Activated T-cell treated with anti-CD3 and anti-CD28 coated beads, Interleukin-2, amount 50 U/mL, for 24 hours (primary cell): ENCODE results near the gene ADGRB3.
"Not testable (repeated sequence)": the region's sequence is repeated elsewhere in the genome, so short reads cannot be mapped to it uniquely, and the experiment has no call there.

Source experiments
- DNase-seq: peaks from one replicate; pipeline ENCODE4 v3.0.0-alpha.2; 2020
- H3K27ac Mint-ChIP-seq: 2 replicates; pipeline ENCODE4 v1.8.0; 2020; ENCODE audit warnings: mild to moderate bottlenecking, mixed read lengths
- H3K27me3 Mint-ChIP-seq: 2 replicates; pipeline ENCODE4 v1.8.0; 2020; ENCODE audit warnings: mixed read lengths
- H3K36me3 Mint-ChIP-seq: 2 replicates; pipeline ENCODE4 v1.8.0; 2020; ENCODE audit warnings: low read depth, mixed read lengths
- H3K4me1 Mint-ChIP-seq: 2 replicates; pipeline ENCODE4 v1.8.0; 2020; ENCODE audit warnings: low read depth, mixed read lengths
- H3K4me3 Mint-ChIP-seq: 2 replicates; pipeline ENCODE4 v1.8.0; 2020; ENCODE audit warnings: mild to moderate bottlenecking, moderate library complexity, mixed read lengths
- H3K9me3 Mint-ChIP-seq: 2 replicates; pipeline ENCODE4 v1.8.0; 2020; ENCODE audit warnings: mixed read lengths

ADGRB3 gene

GRCh38 chr6:68655028-68655427 lies 19.9 kb downstream of the ADGRB3 start:
- no peak overlapping the region for H3K4me3 Mint-ChIP-seq
- no peak overlapping the region for H3K27ac Mint-ChIP-seq
- no peaks in the 10 kb centered on the region for H3K36me3 Mint-ChIP-seq
- H3K9me3 Mint-ChIP-seq, result no peaks in the 10 kb centered on the region
- no peak for DNase-seq
- H3K4me1 Mint-ChIP-seq, result no peaks in the 10 kb centered on the region
- no peaks in the 10 kb centered on the region for H3K27me3 Mint-ChIP-seq

- Mint-ChIP-seq H3K27ac (no peak overlapping the region), H3K27me3 (no peaks in the 10 kb centered on the region), H3K36me3 (no peaks in the 10 kb centered on the region), H3K9me3 (no peaks in the 10 kb centered on the region), H3K4me3 (no peak overlapping the region), H3K4me1 (no peaks in the 10 kb centered on the region)
- DNase-seq, result no peak
Measured at GRCh38 chr6:68657374-68658139, 22.5 kb downstream of the ADGRB3 start.

- no peak overlapping the region for H3K27ac Mint-ChIP-seq
- no peak for DNase-seq
- H3K4me1 Mint-ChIP-seq, result no peaks in the 10 kb centered on the region
- no peaks in the 10 kb centered on the region for H3K27me3 Mint-ChIP-seq
- no peaks in the 10 kb centered on the region for H3K9me3 Mint-ChIP-seq
- no peak overlapping the region for H3K4me3 Mint-ChIP-seq
- H3K36me3 Mint-ChIP-seq, result no peaks in the 10 kb centered on the region
Measured at GRCh38 chr6:68658338-68658737, 23.3 kb downstream of the ADGRB3 start.

- H3K4me3 Mint-ChIP-seq, result no peak overlapping the region
- no peaks in the 10 kb centered on the region for H3K36me3 Mint-ChIP-seq
- no peak for DNase-seq
- H3K9me3 Mint-ChIP-seq, result peaks cover 2% of the 10 kb centered on the region
- H3K4me1 Mint-ChIP-seq, result no peaks in the 10 kb centered on the region
- H3K27ac Mint-ChIP-seq, result no peak overlapping the region
- no peaks in the 10 kb centered on the region for H3K27me3 Mint-ChIP-seq
Measured at GRCh38 chr6:68673255-68673654, 38.2 kb downstream of the ADGRB3 start.

- no peaks in the 10 kb centered on the region for H3K36me3 Mint-ChIP-seq
Measured at GRCh38 chr6:68675548-68675947, 40.5 kb downstream of the ADGRB3 start.

GRCh38 chr6:68676094-68676493 lies 41.0 kb downstream of the ADGRB3 start:
- not testable (repeated sequence) for H3K4me1 Mint-ChIP-seq, H3K27me3 Mint-ChIP-seq, H3K4me3 Mint-ChIP-seq, DNase-seq, H3K36me3 Mint-ChIP-seq, H3K9me3 Mint-ChIP-seq, H3K27ac Mint-ChIP-seq

More at GRCh38 chr6:68675548-68675947, 40.5 kb downstream of the ADGRB3 start:
- H3K9me3 Mint-ChIP-seq, result peaks cover under 1% of the 10 kb centered on the region
- no peaks in the 10 kb centered on the region for H3K27me3 Mint-ChIP-seq
- no peak overlapping the region for H3K27ac Mint-ChIP-seq
- no peaks in the 10 kb centered on the region for H3K4me1 Mint-ChIP-seq
- H3K4me3 Mint-ChIP-seq, result no peak overlapping the region
- DNase-seq, result no peak

GRCh38 chr6:68677058-68677457 lies 42.0 kb downstream of the ADGRB3 start:
- Mint-ChIP-seq H3K4me1 (no peaks in the 10 kb centered on the region), H3K27ac (no peak overlapping the region), H3K27me3 (no peaks in the 10 kb centered on the region), H3K9me3 (no peaks in the 10 kb centered on the region), H3K4me3 (no peak overlapping the region), H3K36me3 (no peaks in the 10 kb centered on the region)
- no peak for DNase-seq

- H3K27ac Mint-ChIP-seq, result no peak overlapping the region
- H3K4me1 Mint-ChIP-seq, result no peaks in the 10 kb centered on the region
- no peaks in the 10 kb centered on the region for H3K27me3 Mint-ChIP-seq
- no peak overlapping the region for H3K4me3 Mint-ChIP-seq
- no peaks in the 10 kb centered on the region for H3K9me3 Mint-ChIP-seq
- no peak for DNase-seq
- H3K36me3 Mint-ChIP-seq, result no peaks in the 10 kb centered on the region
Measured at GRCh38 chr6:68679399-68679798, 44.3 kb downstream of the ADGRB3 start.

- DNase-seq, result no peak
- H3K27me3 Mint-ChIP-seq, result no peaks in the 10 kb centered on the region
Measured at GRCh38 chr6:68680264-68680663, 45.2 kb downstream of the ADGRB3 start.

GRCh38 chr6:68689910-68690309 lies 54.8 kb downstream of the ADGRB3 start:
- H3K27ac Mint-ChIP-seq, result no peak overlapping the region

More at GRCh38 chr6:68680264-68680663, 45.2 kb downstream of the ADGRB3 start:
- no peak overlapping the region for H3K4me3 Mint-ChIP-seq
- H3K9me3 Mint-ChIP-seq, result no peaks in the 10 kb centered on the region
- no peak overlapping the region for H3K27ac Mint-ChIP-seq
- H3K36me3 Mint-ChIP-seq, result no peaks in the 10 kb centered on the region
- H3K4me1 Mint-ChIP-seq, result no peaks in the 10 kb centered on the region

GRCh38 chr6:68691120-68691519 lies 56.0 kb downstream of the ADGRB3 start:
- Mint-ChIP-seq H3K4me1 (no peaks in the 10 kb centered on the region), H3K36me3 (no peaks in the 10 kb centered on the region), H3K4me3 (no peak overlapping the region), H3K27me3 (no peaks in the 10 kb centered on the region), H3K9me3 (no peaks in the 10 kb centered on the region), H3K27ac (no peak overlapping the region)
- no peak for DNase-seq

More at GRCh38 chr6:68689910-68690309, 54.8 kb downstream of the ADGRB3 start:
- no peaks in the 10 kb centered on the region for H3K9me3 Mint-ChIP-seq
- no peaks in the 10 kb centered on the region for H3K27me3 Mint-ChIP-seq
- H3K4me1 Mint-ChIP-seq, result no peaks in the 10 kb centered on the region
- H3K4me3 Mint-ChIP-seq, result no peak overlapping the region
- DNase-seq, result no peak
- no peaks in the 10 kb centered on the region for H3K36me3 Mint-ChIP-seq

GRCh38 chr6:68693271-68693670 lies 58.2 kb downstream of the ADGRB3 start:
- Mint-ChIP-seq H3K27me3 (no peaks in the 10 kb centered on the region), H3K4me1 (no peaks in the 10 kb centered on the region), H3K9me3 (no peaks in the 10 kb centered on the region), H3K27ac (no peak overlapping the region), H3K36me3 (no peaks in the 10 kb centered on the region), H3K4me3 (no peak overlapping the region)
- DNase-seq, result no peak

- no peak overlapping the region for H3K27ac Mint-ChIP-seq
- H3K9me3 Mint-ChIP-seq, result no peaks in the 10 kb centered on the region
- no peak overlapping the region for H3K4me3 Mint-ChIP-seq
- no peaks in the 10 kb centered on the region for H3K27me3 Mint-ChIP-seq
- no peak for DNase-seq
- H3K4me1 Mint-ChIP-seq, result no peaks in the 10 kb centered on the region
- H3K36me3 Mint-ChIP-seq, result no peaks in the 10 kb centered on the region
Measured at GRCh38 chr6:68695403-68695802, 60.3 kb downstream of the ADGRB3 start.

GRCh38 chr6:68695838-68696237 lies 60.8 kb downstream of the ADGRB3 start:
- no peaks in the 10 kb centered on the region for H3K36me3 Mint-ChIP-seq
- no peaks in the 10 kb centered on the region for H3K9me3 Mint-ChIP-seq
- no peak overlapping the region for H3K27ac Mint-ChIP-seq
- H3K4me3 Mint-ChIP-seq, result no peak overlapping the region
- H3K27me3 Mint-ChIP-seq, result no peaks in the 10 kb centered on the region
- no peak for DNase-seq
- H3K4me1 Mint-ChIP-seq, result no peaks in the 10 kb centered on the region

GRCh38 chr6:68697394-68697793 lies 62.3 kb downstream of the ADGRB3 start:
- Mint-ChIP-seq H3K4me3 (no peak overlapping the region), H3K9me3 (no peaks in the 10 kb centered on the region), H3K27me3 (no peaks in the 10 kb centered on the region), H3K4me1 (no peaks in the 10 kb centered on the region), H3K27ac (no peak overlapping the region), H3K36me3 (no peaks in the 10 kb centered on the region)
- no peak for DNase-seq

GRCh38 chr6:68701159-68701558 lies 66.1 kb downstream of the ADGRB3 start:
- no peaks in the 10 kb centered on the region for H3K9me3 Mint-ChIP-seq
- no peaks in the 10 kb centered on the region for H3K4me1 Mint-ChIP-seq

More at GRCh38 chr6:68701159-68701558, 66.1 kb downstream of the ADGRB3 start:
- Mint-ChIP-seq H3K27ac (no peak overlapping the region), H3K27me3 (no peaks in the 10 kb centered on the region), H3K36me3 (no peaks in the 10 kb centered on the region), H3K4me3 (no peak overlapping the region)
- DNase-seq, result no peak
